GM19099 (cell line): ENCODE measurements around the gene ZPBP2.
A peak's percentile ranks its signal among the peaks of the same experiment; 100 is the strongest.

Source experiments
- POLR2A ChIP-seq: IDR thresholded peaks from 3 replicates; pipeline ENCODE4 v1.6.1; 2011; ENCODE audit warnings: low read depth; ENCODE audit not compliant: insufficient read length; ENCODE audit errors: extremely low read depth

Gene ZPBP2

DNA sequence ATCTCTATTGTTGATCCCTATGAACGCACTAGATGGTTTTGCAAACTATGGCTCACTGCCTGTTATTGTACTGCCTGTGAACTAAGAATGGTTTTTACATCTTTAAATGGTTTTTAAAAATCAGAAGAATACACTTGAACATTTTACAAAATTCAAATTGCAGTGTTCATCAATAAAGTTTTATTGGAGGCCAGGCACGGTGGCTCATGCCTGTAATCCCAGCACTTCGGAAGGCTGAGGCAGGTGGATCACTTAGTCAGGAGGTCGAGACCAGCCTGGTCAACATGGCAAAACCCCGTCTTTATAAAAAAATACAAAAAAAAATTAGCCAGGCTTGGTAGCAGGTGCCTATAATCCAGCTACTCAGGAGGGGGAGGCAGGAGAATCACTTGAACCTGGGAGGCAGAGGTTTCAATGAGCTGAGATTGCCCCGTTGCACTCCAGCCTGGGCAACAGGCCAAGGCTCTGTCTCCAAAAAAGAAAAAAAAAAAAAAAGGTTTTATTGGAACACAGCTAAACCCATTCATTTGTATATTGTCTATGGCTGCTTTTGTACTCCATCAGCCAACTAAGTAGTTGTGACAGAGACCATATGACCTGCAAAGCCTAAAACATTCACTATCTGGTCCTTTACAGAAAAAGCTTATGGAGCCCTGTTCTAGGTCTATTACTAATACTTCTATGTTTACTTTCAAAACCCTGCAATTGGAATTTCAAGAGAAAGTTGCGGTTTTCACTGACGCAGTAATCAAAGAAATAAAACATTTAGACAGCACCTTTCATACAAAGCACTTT is 22.8 kb upstream of the ZPBP2 start:
- TF ChIP-seq POLR2A: no peak

DNA sequence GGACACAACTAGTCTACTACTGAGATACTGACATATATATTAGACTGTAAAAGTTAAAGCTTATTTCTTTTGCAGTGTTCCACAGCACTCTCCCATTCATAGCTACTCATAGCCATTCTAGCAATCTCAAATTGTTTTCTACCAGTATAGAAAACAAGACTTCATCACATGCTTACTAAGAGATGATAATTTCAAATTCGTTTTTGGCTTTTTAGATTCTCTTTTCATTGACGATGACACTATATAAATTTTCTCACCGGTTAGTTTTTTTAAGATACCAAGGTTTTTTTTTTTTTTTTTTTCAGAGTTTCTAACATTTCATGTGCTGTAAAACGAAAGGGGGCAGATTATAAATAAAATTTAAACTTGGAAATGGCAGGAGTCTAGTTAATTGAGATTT is 21.8 kb upstream of the ZPBP2 start:
- no peak for TF ChIP-seq POLR2A

DNA sequence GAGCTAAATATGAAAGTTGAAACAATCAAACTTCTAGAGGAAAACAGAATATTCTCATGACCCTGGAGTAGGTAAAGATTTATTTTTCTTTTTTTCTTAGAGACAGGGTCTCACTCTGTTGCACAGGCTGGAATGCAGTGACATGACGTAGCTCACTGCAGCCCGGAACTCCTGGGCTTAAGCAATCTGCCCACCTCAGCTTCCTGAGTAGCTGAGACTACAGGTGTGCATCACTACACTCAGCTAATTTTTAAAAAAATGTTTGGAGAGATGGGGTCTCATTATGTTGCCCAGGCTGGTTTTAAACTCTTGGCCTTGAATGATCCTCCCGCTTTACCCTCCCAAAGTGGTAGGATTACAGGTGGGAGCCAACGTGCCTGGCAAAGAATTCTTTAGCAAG is 19.4 kb upstream of the ZPBP2 start:
- TF ChIP-seq POLR2A: no peak

DNA sequence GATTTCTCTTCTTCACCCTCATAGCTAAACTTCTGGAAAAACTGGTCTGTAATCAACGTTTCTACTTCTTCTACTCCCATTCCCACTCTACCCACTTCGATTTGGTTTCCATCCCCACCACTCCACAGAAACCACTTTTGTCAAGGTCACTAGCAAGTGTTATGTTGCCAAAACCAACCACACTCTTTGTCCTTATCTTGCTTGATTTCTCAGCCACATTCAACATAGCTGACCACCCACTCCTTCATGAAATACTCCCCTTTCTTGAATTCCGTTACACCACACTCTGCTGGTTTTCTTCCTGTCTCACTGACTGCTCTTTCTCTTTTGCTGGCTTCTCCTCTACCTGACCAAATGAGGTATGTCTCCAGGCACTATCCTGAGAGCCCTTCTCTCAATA is 15.8 kb upstream of the ZPBP2 start:
- no peak for TF ChIP-seq POLR2A

DNA sequence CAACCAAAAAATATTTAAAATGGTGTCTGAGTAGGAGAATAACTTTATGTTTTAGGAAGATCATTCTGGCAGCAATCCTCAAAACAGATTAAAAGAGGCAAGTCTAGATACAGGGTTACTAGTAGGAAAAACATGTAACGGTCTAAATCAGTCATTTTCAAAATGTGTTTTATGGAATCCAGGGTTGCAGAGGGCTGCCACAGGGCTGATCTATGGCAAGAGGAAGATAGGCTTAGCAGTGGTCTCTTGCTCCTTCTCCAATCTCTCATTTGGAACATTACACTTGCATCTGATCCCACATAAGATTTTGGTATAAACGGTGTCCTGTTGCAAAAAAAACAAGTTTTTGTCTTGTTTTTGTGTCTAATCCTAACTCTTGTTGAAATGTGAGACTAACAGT is 13.1 kb upstream of the ZPBP2 start:
- TF ChIP-seq POLR2A: no peak

DNA sequence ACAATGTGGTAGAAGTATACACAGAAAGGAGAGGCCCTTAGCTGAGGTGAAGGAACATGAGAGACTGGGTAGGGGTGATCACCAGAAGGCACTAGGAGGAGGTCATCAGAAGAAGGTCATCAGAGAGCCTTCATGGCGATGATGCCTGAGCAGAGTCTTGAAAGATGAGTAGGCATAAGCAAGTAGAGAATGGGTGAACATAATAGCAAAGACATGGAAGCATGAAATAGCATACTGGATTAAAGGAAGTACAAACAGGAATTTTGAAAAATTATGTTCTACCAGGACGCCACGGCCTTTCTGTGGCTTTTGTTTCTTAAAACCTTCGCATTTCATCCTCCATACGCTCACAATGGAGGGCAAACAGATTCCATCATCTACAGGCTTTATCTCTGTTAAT is 6.8 kb upstream of the ZPBP2 start:
- peak; percentile 35 for TF ChIP-seq POLR2A

DNA sequence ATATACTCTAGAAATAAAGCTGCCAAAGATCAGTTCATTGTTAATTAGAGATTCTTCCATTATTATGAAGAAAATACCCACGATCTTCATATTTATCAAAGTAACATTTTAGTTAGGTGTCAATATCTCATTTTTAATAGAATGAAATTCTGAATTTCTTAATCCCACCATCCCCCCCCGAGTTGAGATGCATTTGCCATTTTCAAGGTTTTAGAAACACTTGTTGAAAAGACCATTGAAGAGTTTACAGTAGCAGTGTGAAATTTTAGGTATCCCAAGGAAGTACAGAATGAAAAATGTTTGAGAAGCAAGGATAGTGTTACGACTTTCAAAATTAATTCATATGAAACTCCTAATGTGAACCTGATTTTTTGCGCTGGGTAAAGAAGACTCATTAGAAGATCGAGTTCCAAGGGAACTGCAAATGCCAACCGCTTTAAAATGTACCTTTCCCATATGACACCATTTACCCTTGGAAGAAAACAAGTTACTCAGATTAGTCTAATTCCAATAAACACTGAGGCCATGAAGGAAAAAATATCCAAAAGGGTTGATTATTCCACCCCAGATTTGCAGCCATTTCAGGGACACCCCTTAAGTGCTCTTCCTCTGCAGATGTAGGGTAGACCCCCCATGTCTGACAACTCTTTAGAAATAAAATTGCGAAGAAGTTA is 4.6 kb upstream of the ZPBP2 start:
- no peak for TF ChIP-seq POLR2A

DNA sequence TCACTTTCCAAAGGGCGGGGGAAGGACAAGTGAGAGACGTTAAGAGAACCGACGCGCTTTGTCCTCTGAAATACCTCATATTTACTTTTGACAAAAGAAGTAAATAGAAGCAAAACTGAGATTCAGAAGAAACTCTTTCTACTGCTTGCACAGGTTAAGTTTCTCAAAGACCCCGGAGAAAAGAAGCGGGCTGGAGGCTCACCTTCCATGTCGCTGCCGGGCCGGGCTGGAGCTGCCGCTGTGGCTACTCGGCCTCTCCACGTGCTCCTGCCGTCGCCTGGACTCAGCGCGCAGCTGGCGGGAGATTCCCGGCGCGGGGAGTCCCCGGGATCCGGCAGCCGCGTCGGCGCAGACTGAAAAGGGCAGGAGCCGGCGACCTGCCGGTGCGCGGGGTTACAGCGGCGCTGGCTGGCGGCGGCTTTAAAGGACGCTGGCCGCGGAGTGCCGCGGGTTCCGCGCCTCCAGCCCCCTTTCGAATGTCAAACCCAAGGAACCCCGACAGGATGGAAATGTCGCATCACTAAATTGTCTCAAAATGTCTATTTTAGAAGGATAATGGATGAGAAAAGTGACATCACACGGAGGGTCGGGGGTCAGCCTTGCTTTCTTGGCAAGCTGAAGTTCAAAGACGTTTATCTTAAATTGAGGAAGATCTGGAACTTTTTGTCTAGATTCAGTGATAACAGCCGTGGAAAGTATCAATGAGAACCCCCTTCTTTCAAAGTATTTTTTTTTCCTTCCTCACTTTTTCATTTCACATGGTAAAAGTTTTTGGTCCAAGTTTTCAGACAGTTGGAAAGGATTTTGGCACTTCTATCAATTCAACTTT is 3.9 kb upstream of the ZPBP2 start, which contains the start of gene IKZF3:
Gene IKZF3 (minus strand): TSS at position 395 of the 829 bp plus-strand sequence. CDS start 186 bp downstream, at position 209.
- TF ChIP-seq POLR2A: peak; percentile 84

DNA sequence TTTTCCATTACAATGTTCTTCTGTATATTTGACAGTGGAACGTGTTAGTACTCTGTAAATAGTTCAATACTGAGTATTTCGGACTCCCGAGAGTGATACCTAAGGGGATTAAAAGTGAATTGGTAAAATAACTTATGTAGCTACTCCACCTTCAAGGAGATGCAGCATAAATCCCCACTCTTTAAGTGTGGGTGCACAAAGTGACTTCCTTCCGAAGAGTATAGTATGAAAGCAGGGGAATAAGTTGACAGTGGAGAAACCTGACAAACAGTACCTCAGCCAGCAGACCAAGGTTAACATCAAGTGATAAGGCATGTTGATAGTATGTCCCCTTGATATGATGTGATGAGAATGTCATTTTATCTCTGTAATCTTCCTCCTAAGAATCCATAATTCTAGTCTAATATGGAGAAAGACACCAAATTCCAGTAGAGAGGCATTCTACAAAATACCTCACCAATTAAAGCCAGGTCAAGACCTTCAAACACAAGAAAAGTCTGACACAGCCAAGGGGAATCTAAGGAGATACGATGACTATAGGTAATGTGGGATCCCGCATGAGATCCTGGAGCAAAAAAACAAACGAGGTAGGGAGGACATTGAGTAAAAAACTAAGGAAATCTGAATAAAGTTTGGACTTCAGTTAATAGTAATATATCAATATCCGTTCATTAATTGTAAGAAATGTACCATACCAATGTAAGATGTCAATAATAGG is 1.8 kb upstream of the ZPBP2 start:
- TF ChIP-seq POLR2A: no peak

DNA sequence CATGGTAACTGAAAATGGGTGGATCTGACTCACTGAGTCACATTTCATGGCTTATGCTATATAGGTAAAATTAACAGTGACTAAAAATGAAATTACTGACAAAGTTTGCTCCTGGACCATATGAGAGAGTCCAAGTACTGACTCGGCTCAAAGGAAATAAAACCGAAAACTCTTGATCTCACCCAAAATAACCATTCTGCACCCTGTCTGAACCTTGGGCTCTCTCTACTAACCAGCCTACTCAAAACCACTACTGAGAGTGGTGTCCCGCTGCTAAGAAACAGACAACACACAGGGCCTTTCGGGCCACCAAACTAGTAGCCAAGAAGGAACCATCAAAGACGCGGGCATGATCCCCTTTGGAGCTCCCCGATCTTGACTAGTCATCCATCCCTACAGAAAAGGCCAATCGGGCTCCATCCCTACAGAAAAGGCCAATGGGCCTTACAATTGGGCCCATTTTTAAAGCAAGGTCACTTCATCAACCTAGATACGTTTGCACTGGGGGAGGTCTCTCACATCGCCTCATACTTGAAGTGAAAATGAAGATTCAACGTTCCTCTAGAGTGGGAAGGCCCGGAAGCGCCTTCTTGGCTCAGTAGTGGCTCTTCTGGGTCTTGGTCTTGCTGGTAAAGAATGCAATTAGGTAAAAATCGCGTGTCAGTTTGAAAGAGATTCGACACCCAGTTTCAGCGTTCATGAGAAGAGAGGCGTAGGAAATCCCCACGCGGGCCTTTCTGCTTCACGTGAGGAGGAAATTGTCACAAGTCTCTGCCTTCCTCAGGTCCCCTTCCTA is 720 bp upstream of the ZPBP2 start:
- TF ChIP-seq POLR2A: peak; percentile 40

DNA sequence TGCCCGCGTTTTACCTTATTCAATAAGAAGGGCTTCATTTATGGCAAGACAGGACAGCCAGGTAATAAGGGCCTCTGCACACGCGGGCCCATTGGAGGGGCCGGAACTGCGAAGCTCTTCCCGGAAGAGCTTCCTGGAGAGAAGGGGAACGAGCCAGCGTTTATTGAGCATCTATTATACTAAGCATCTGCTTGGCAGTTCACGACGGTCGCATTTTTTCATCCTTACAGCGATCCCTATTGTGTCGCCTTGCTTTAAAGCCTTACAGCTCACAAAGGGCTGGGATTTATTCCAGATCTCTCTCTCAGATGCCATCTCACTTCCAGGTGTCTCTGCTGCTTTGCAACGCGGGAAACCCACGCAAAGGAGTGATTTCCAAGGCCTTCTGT is 546 bp downstream of the ZPBP2 start:
- TF ChIP-seq POLR2A: no peak

DNA sequence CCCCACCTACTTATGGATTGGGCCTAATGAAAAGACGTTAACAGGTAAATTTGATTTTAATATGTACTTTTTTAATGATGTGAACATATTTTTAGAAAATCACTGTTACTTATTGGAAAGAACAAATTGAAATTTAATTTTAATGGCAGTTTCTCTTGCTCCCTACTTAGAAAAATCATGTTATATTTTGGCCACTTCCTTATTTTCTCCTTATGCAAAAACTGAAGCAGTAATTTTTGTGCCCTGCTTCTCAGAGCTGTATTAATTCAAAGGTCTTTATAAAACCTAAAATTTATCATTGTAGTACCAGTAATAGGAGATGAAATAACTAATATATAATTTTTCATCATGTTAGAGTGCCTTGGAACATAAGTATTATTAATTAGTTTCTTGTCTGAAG is 2.8 kb downstream of the ZPBP2 start:
- TF ChIP-seq POLR2A: no peak

DNA sequence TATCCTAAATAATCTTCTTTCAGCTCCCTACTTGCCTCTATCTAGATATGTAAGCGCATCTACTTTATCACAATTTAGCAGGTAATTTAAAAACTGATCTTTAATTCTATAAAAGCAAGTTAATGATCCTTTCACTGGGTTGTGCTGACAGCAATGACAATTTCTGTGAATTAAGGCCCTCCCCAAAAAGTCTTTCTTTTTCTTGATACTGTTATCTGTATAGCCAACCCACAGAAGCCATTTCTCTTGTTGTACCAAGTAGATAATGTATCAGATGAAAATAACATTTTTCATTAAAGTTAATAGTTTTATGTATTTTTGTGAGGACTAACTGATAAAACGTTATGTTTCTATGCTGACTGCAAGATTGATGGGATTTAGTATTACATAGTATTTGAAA is 3.8 kb downstream of the ZPBP2 start:
- TF ChIP-seq POLR2A: no peak

DNA sequence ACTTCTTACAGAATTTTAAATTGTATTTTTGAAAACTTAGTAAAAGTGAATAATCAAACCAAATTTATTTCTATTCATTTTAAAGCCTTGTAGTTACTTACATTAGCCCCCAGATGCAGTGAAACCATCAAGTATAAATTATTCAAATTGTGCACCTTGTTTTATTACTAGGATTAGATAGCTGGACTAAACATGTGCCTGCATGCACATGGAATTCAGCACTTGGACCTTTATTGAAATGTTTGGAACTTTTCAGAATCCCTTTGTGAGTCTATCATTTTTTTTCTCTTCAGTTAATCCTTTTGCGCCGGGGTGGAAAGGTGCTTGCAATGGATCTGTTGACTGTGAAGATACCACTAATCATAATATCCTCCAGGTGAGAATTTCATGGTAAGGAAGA is 4.7 kb downstream of the ZPBP2 start:
- no peak for TF ChIP-seq POLR2A
